Inflammatory macrophage (primary cell): ENCODE results near the gene DAB2IP.

Experiments used
- DNase-seq, 2 donors: peaks; one replicate each; pipeline ENCODE4 v3.0.0-alpha.2; 2020 to 2022

DAB2IP gene

GRCh38 chr9:121765021-121765950 is 113.9 kb downstream of the DAB2IP start:
- DNase-seq, result no peak

GRCh38 chr9:121766081-121766683 is 114.7 kb downstream of the DAB2IP start:
- no peak for DNase-seq

- DNase-seq, result no peak
These were observed 115.8 kb downstream of the DAB2IP start for GRCh38 chr9:121767171-121767769.

DNA sequence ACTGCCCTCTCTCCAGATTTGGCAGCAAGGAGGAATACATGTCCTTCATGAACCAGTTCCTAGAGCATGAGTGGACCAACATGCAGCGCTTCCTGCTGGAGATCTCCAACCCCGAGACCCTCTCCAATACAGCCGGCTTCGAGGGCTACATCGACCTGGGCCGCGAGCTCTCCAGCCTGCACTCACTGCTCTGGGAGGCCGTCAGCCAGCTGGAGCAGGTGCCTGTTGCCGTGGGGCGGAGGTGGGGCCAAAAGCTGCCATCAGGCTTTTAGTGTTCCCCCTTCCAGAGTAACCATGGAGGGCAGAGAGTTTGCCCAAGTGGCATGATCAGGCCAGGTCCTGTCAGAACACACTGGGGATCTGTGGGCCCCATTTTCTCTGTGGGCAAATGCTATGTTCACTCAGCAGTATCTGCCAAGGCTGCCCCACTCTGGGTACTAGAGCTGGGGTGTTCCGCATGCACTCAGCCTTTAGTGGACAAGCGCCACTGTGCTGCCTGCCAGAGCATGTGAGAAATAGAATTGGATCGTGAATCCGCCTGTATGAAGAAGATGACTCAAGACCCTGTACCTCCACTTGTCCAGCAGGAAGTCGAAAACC is 117.1 kb downstream of the DAB2IP start:
- DNase-seq, result no peak

- DNase-seq, result no peak
These were observed 118.5 kb downstream of the DAB2IP start for GRCh38 chr9:121769939-121770338.

GRCh38 chr9:121770415-121771273 is 119.2 kb downstream of the DAB2IP start:
- no peak for DNase-seq

- DNase-seq, result no peak
These were observed 120.0 kb downstream of the DAB2IP start for GRCh38 chr9:121771418-121771817.

DNA sequence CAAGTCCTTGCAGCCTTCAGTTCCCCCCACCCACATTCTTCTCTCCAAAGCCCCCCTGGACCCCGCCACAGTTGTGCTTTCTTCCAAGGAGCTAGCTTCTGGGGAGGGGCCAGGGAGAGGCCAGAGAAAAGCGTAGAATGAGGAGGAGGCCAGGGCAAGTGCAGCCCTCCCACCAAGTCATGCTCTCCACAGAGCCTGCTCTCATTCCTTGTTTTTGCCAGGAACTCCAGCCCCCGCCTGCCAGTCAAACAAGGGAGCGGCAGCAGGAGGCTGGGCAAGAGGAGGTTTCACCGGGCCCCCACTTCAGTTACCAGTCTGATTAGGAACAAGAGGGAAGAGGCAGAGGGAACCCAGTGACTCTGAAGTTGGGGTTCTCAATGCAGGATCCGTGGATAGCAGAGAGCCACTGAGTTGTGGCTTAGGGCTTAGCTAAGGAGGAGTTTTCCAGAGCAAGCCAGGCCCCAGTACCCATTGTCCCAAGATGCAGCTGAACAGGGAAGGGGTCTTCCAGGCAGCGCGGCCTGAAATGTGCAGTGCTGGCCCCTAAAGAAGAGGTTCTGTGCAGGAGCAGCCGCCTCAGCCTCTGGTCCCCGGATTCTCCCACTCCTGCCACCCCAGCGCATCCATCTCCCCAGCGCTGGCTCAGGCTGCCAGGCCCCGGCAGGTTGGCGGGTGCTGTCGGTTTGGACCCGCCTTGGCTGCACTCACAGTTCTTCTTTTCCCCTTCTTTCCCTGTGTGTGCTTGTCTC is 120.6 kb downstream of the DAB2IP start:
- DNase-seq, result no peak

DNA sequence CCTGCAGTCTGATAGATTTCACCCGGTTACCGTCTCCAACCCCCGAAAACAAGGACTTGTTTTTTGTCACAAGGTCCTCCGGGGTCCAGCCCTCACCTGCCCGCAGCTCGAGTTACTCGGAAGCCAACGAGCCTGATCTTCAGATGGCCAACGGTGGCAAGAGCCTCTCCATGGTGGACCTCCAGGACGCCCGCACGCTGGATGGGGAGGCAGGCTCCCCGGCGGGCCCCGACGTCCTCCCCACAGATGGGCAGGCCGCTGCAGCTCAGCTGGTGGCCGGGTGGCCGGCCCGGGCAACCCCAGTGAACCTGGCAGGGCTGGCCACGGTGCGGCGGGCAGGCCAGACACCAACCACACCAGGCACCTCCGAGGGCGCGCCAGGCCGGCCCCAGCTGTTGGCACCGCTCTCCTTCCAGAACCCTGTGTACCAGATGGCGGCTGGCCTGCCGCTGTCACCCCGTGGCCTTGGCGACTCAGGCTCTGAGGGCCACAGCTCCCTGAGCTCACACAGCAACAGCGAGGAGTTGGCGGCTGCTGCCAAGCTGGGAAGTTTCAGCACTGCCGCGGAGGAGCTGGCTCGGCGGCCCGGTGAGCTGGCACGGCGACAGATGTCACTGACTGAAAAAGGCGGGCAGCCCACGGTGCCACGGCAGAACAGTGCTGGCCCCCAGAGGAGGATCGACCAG is 121.3 kb downstream of the DAB2IP start:
- DNase-seq, result no peak

DNA sequence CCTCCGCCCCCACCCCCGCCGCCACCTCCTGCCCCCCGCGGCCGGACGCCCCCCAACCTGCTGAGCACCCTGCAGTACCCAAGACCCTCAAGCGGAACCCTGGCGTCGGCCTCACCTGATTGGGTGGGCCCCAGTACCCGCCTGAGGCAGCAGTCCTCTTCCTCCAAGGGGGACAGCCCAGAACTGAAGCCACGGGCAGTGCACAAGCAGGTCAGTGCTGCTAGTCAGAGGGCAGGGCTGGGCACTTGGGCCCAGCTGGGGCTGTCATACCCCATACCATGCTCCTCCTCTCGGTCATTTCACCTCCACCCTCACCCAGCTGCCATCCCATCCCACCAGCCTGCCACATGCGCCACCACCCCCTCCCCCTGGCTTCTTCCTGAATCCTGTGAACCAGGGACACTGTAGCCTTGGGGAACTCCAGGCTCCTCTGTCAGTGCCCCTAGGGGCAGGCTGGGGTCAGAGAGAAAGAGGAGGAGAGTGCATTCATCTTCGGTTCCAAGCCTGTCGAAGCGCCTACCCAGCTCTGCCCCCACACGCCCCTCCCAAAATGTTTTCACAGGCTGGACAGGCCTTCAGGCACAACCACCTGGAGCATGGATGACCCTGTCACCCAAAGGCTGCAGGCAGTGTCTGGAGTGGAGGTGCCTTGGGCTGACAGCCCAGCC is 122.0 kb downstream of the DAB2IP start:
- no peak for DNase-seq

DNA sequence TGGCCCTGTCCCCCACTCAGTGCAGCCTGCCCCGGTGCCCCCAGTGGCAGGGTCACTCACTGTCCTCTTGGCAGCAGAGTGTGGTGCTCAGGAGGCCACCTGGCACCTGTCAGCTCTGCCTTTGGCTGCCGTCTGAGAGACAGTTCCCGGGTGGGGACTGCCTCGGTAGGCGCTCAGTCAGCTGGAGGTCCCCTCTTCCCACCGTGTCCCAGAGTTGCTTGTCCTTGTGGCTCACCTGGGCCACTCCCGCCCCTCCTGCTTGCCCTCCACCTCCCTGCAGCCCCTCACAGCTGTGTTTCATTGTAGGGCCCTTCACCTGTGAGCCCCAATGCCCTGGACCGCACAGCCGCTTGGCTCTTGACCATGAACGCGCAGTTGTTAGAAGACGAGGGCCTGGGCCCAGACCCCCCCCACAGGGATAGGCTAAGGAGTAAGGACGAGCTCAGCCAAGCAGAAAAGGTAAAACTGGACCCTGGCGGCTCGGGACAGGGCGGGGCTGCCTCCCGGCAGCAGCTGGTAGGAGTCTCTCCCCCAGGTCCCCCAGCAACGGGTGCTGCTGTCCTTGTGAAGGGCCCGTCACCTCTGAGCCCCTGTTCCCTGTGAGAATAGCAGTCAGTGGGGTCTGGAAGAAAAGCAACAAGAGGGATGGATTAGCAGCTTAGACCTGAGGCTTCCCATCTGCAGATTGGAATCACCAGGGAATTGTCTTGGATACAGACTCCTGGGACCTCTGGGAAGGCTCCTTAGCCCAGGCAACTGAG is 122.7 kb downstream of the DAB2IP start:
- no peak for DNase-seq

DNA sequence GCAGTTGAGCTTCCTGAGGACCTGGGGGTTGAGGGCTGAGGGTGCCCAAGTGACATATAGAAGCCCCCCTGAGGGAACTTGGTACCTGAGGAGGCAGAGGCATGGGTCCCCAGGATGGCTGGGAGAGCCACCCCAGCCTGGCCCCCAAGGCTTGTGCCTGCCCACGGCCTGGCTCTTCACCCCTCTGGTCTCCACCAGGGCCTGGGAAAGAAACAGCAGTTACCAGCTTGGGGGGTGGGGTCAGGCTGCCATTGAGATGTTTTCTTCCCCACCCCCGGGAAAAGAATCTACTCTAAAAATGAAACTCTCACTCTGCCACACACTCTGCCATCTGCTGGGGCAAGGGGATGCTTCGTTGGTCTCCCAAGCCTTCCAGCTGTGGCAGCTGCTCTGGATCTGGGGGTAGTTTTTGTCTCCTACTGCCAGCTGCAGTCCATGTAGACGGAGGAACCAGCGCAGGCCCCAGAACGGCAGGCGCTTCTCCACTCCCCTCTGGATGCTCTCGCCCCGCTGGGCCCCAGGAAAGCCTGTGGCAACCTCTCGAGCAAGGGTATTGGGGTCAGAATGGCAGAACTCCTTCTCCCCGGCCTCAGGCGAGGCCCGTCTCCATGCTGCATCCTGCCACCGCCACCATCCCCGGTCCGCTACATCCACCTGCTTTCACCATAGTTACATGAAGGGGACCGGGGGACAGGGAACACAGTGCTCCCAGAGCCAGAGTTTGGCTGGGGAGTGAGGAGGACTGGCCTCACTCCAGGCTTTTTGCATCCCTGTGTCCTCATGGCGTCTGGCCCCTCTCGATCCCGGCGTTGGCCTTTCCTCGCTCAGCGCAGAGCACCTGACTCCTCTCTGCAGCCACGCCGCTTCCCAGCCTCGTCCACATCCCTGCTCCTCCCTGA is 123.5 kb downstream of the DAB2IP start:
- DNase-seq, result no peak

DNA sequence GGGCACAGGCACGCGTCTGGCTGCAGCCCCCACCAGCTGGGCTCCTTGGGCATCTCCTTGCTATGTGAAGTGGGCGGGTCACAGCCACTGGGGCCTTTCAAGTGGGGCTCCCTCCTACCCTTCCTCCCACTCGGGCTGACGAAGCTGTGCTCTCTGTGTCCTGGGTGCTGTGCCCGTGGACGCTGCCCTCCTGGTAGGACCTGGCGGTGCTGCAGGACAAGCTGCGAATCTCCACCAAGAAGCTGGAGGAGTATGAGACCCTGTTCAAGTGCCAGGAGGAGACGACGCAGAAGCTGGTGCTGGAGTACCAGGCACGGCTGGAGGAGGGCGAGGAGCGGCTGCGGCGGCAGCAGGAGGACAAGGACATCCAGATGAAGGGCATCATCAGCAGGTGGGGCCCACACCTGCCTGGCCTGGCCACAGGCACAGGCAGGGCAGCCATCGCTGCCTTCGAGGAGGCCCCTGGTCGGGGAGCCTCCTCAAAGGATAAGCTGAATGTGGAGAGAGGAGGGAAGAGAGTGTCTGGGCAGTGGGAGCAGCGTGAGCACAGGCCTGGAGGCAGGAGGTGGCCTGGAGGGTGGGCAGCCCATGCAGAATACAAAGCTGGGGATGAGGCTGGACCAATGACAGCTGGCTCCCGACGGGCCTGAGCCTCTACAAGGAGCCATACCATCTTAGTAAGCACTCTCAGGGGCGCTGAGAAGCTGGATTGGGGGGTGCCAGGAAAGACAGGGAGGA is 124.7 kb downstream of the DAB2IP start:
- no peak for DNase-seq

- DNase-seq, result no peak
These were observed 125.6 kb downstream of the DAB2IP start for GRCh38 chr9:121776739-121777637.

GRCh38 chr9:121778252-121779225 is 127.1 kb downstream of the DAB2IP start:
- DNase-seq, result no peak
